ENCODE measurements around the gene POLR3E. TPM values are rescaled to one million over a fixed set of nuclear protein-coding genes. Genes with fewer than 3 reads are reported as not detected.

POLR3E gene
- total RNA-seq, 4 donors from 2014 or later = 23.2 to 107 (median 46.0) TPM

GRCh38 chr16:22375117-22375962 lies 78.1 kb downstream of the POLR3E start:
- WGBS, 2 donors (ENCODE audit: low coverage in 1 of 2) = 35 to 71% methylated on average over 11 to 28 of the region's 28 CpGs
- in situ Hi-C loops (cut with MboI; ENCODE audit: low pct_ligation_motif_present in 1 of 4, low pct_unique_long_range_greater_than_20kb in 1 of 4, low sequenced_read_pairs in 3 of 4) = no loop called here
- no peak for DNase-seq

GRCh38 chr16:22375963-22376640 lies 78.9 kb downstream of the POLR3E start:
- in situ Hi-C loops (cut with MboI; ENCODE audit: low pct_ligation_motif_present in 1 of 4, low pct_unique_long_range_greater_than_20kb in 1 of 4, low sequenced_read_pairs in 3 of 4) = no loop called here
- Histone ChIP-seq H3K4me1 (peaks cover 6 to 30% (median 26%) of the 10 kb centered on the region in 4 donors), H3K9me3 (no peaks in the 10 kb centered on the region), H3K36me3 (no peaks in the 10 kb centered on the region), H3K27me3 (no peaks in the 10 kb centered on the region), H3K4me3 (no peak overlapping the region), H3K27ac (no peak overlapping the region)
- WGBS, 2 donors (ENCODE audit: low coverage in 1 of 2) = 83 to 87% methylated on average over 4 to 8 of the region's 8 CpGs
- intact Hi-C loops (cut with DNase I; ENCODE audit: low total_unique reads) = no loop called here
- no peak for DNase-seq
- TF ChIP-seq EP300 (IDR thresholded peaks at IDR 0.05; ENCODE audit: low read depth) (no peak), POLR2AphosphoS5 (IDR thresholded peaks at IDR 0.05) (no peak), POLR2A (IDR thresholded peaks at IDR 0.05) (no peak), CTCF (IDR thresholded peaks at IDR 0.05) (no peak)

More at GRCh38 chr16:22375117-22375962, 78.1 kb downstream of the POLR3E start:
- H3K27me3 ChIP-seq = no peaks in the 10 kb centered on the region
- intact Hi-C loops (cut with DNase I; ENCODE audit: low total_unique reads) = no loop called here
- H3K4me3 ChIP-seq = peak overlapping the region; percentile 63 to 92 (median 81)
- no peaks in the 10 kb centered on the region for H3K36me3 ChIP-seq
- peak overlapping the region; percentile 92 to 96 (median 94) for H3K27ac ChIP-seq
- no peaks in the 10 kb centered on the region for H3K9me3 ChIP-seq
- peaks cover 12 to 38% (median 33%) of the 10 kb centered on the region in 4 donors for H3K4me1 ChIP-seq
- no peak for TF ChIP-seq POLR2AphosphoS5 (IDR thresholded peaks at IDR 0.05)

- no peaks in the 10 kb centered on the region for H3K27me3 ChIP-seq
- H3K9me3 ChIP-seq = no peaks in the 10 kb centered on the region
- TF ChIP-seq POLR2A (IDR thresholded peaks at IDR 0.05) (no peak), EP300 (IDR thresholded peaks at IDR 0.05; ENCODE audit: low read depth) (no peak), POLR2AphosphoS5 (IDR thresholded peaks at IDR 0.05) (no peak), CTCF (IDR thresholded peaks at IDR 0.05) (no peak)
- DNase-seq = no peak
- 91 to 95% methylated on average over 7 of the region's 7 CpGs for WGBS, 2 donors (ENCODE audit: low coverage in 1 of 2)
- H3K4me1 ChIP-seq = peaks cover 0 to 6% (median 3%) of the 10 kb centered on the region in 4 donors
- H3K4me3 ChIP-seq = no peak overlapping the region
- H3K27ac ChIP-seq = no peak overlapping the region
- intact Hi-C loops (cut with DNase I; ENCODE audit: low total_unique reads) (no loop called here), in situ Hi-C loops (cut with MboI; ENCODE audit: low pct_ligation_motif_present in 1 of 4, low pct_unique_long_range_greater_than_20kb in 1 of 4, low sequenced_read_pairs in 3 of 4) (no loop called here)
- no peaks in the 10 kb centered on the region for H3K36me3 ChIP-seq
Measured at GRCh38 chr16:22379656-22380055, 82.4 kb downstream of the POLR3E start.

- H3K36me3 ChIP-seq = no peaks in the 10 kb centered on the region
- peaks cover 0 to under 1% (median 0%) of the 10 kb centered on the region in 4 donors for H3K4me1 ChIP-seq
- intact Hi-C loops (cut with DNase I; ENCODE audit: low total_unique reads) (no loop called here), in situ Hi-C loops (cut with MboI; ENCODE audit: low pct_ligation_motif_present in 1 of 4, low pct_unique_long_range_greater_than_20kb in 1 of 4, low sequenced_read_pairs in 3 of 4) (no loop called here)
- 78 to 82% methylated on average over 1 of the region's 1 CpG for WGBS, 2 donors (ENCODE audit: low coverage in 1 of 2)
- TF ChIP-seq EP300 (IDR thresholded peaks at IDR 0.05; ENCODE audit: low read depth) = no peak
- TF ChIP-seq POLR2A (IDR thresholded peaks at IDR 0.05) = no peak
- no peak for TF ChIP-seq CTCF (IDR thresholded peaks at IDR 0.05)
- no peak for TF ChIP-seq POLR2AphosphoS5 (IDR thresholded peaks at IDR 0.05)
- DNase-seq = no peak
- no peak overlapping the region for H3K27ac ChIP-seq
- no peaks in the 10 kb centered on the region for H3K9me3 ChIP-seq
- H3K27me3 ChIP-seq = no peaks in the 10 kb centered on the region
- no peak overlapping the region for H3K4me3 ChIP-seq
Measured at GRCh38 chr16:22380529-22380928, 83.3 kb downstream of the POLR3E start.

Data from transverse colon (tissue), 4 donors.